Kidney epithelial cell (primary cell): Measurements from ENCODE around the gene NTHL1. TPM values are rescaled to one million over a fixed set of nuclear protein-coding genes. Genes with fewer than 3 reads are reported as not detected.
A peak's percentile ranks its signal among the peaks of the same experiment; 100 is the strongest.

ENCODE experiments used
- DNase-seq: peaks from one replicate; pipeline ENCODE4 v3.0.0-alpha.2; 2010; ENCODE audit warnings: low read depth
- H3K27me3 ChIP-seq: 2 replicates; pipeline ENCODE4 v1.6.0; 2011; ENCODE audit warnings: low read length; ENCODE audit not compliant: control insufficient read depth, insufficient read depth
- H3K36me3 ChIP-seq: 2 replicates; pipeline ENCODE4 v1.5.1; 2011; ENCODE audit warnings: low read length; ENCODE audit not compliant: control insufficient read depth, insufficient read depth
- H3K4me3 ChIP-seq: 2 replicates; pipeline ENCODE4 v1.5.1; 2011; ENCODE audit warnings: low read depth, mild to moderate bottlenecking, control low read depth, low read length
- CTCF ChIP-seq: IDR thresholded peaks from 2 replicates; pipeline ENCODE4 v1.5.1; 2011; ENCODE audit warnings: mild to moderate bottlenecking, moderate library complexity, low read length, control low read depth, inconsistent platforms; ENCODE audit not compliant: insufficient read depth, poor library complexity, severe bottlenecking
- total RNA-seq: library from RNA; depleted of rRNA; stranded (reverse); fragments of >200 nt; gene quantifications from 2 replicates; pipeline ENCODE4 v1.2.3, GENCODE V29; 2015

Gene NTHL1
- total RNA-seq, 1 donor from 2014 or later, result 44.1 TPM

- no peaks in the 10 kb centered on the region for H3K36me3 ChIP-seq
- H3K4me3 ChIP-seq, result peak overlapping the region; percentile 50
- peak; percentile 13 for TF ChIP-seq CTCF
- H3K27me3 ChIP-seq, result no peaks in the 10 kb centered on the region
- no peak for DNase-seq
Measured at GRCh38 chr16:2027024-2028010, 20.3 kb downstream of the NTHL1 start.

- Histone ChIP-seq H3K27me3 (peaks cover 3% of the 10 kb centered on the region), H3K36me3 (no peaks in the 10 kb centered on the region), H3K4me3 (peak within 1 kb of the TSS; percentile 50)
- DNase-seq, result no peak
- TF ChIP-seq CTCF, result no peak
Measured at GRCh38 chr16:2026461-2027023, 21.1 kb downstream of the NTHL1 start, which contains the start of gene NHERF2. NHERF2 (plus strand) TSS chr16:2026902; CDS start chr16:2027006, 104 bp downstream.

- no peaks in the 10 kb centered on the region for H3K36me3 ChIP-seq
- no peak for TF ChIP-seq CTCF
- no peak for DNase-seq
- H3K4me3 ChIP-seq, result peak overlapping the region; percentile 29
- H3K27me3 ChIP-seq, result peaks cover 7% of the 10 kb centered on the region
Measured at GRCh38 chr16:2025878-2026460, 21.7 kb downstream of the NTHL1 start.

- Histone ChIP-seq H3K4me3 (no peak overlapping the region), H3K36me3 (no peaks in the 10 kb centered on the region), H3K27me3 (peaks cover 13% of the 10 kb centered on the region)
- TF ChIP-seq CTCF, result no peak
- DNase-seq, result no peak
Measured at GRCh38 chr16:2025251-2025650, 22.4 kb downstream of the NTHL1 start.

- Histone ChIP-seq H3K36me3 (no peaks in the 10 kb centered on the region), H3K4me3 (no peak overlapping the region), H3K27me3 (peaks cover 26% of the 10 kb centered on the region)
- TF ChIP-seq CTCF, result no peak
- no peak for DNase-seq
Measured at GRCh38 chr16:2024032-2024420, 23.6 kb downstream of the NTHL1 start.
